BE2C (cell line): ENCODE data around the gene DCAF11.

Source experiments
- DNase-seq: peaks from one replicate; pipeline ENCODE4 v3.0.0-alpha.2; 2020
- H3K27me3 ChIP-seq: fragments of 250-450 bp; sonication (Bioruptor Pico); 2 replicates; pipeline ENCODE4 v1.5.1; 2020; ENCODE audit warnings: mild to moderate bottlenecking
- H3K36me3 ChIP-seq: fragments of 250-450 bp; sonication (Bioruptor Pico); 2 replicates; pipeline ENCODE4 v1.5.1; 2020; ENCODE audit warnings: mild to moderate bottlenecking
- H3K4me1 ChIP-seq: fragments of 250-450 bp; sonication (Bioruptor Pico); 2 replicates; pipeline ENCODE4 v1.5.1; 2020
- H3K4me3 ChIP-seq: 2 replicates; pipeline ENCODE4 v1.5.1; 2011; ENCODE audit warnings: low read depth, low read length
- H3K9me3 ChIP-seq: fragments of 250-450 bp; sonication (Bioruptor Pico); 2 replicates; pipeline ENCODE4 v1.5.1; 2020
- CTCF ChIP-seq: IDR thresholded peaks from 2 replicates; pipeline ENCODE4 v1.5.1; 2012; ENCODE audit warnings: mild to moderate bottlenecking, low read depth, low read length

The DCAF11 gene

GRCh38 chr14:24150567-24150966, 36.0 kb downstream of the DCAF11 start:
- Histone ChIP-seq H3K4me3 (no peak overlapping the region), H3K4me1 (no peaks in the 10 kb centered on the region), H3K27me3 (no peaks in the 10 kb centered on the region), H3K9me3 (no peaks in the 10 kb centered on the region), H3K36me3 (peaks cover 52% of the 10 kb centered on the region)
- no peak for TF ChIP-seq CTCF
- no peak for DNase-seq

GRCh38 chr14:24150993-24151392, 36.4 kb downstream of the DCAF11 start:
- TF ChIP-seq CTCF = no peak
- DNase-seq = no peak
- Histone ChIP-seq H3K4me3 (no peak overlapping the region), H3K4me1 (no peaks in the 10 kb centered on the region), H3K9me3 (no peaks in the 10 kb centered on the region), H3K27me3 (no peaks in the 10 kb centered on the region), H3K36me3 (peaks cover 56% of the 10 kb centered on the region)

- H3K36me3 ChIP-seq = peaks cover 59% of the 10 kb centered on the region
- no peak for DNase-seq
Observed at GRCh38 chr14:24151404-24152080, 37.0 kb downstream of the DCAF11 start.

GRCh38 chr14:24155100-24155499, 40.5 kb downstream of the DCAF11 start:
- no peak for DNase-seq
- peaks cover 66% of the 10 kb centered on the region for H3K36me3 ChIP-seq
- TF ChIP-seq CTCF = no peak
- no peaks in the 10 kb centered on the region for H3K9me3 ChIP-seq
- H3K4me3 ChIP-seq = no peak overlapping the region
- H3K4me1 ChIP-seq = no peaks in the 10 kb centered on the region
- H3K27me3 ChIP-seq = no peaks in the 10 kb centered on the region

More at GRCh38 chr14:24151404-24152080, 37.0 kb downstream of the DCAF11 start:
- Histone ChIP-seq H3K4me3 (no peak overlapping the region), H3K27me3 (no peaks in the 10 kb centered on the region), H3K9me3 (no peaks in the 10 kb centered on the region), H3K4me1 (no peaks in the 10 kb centered on the region)
- no peak for TF ChIP-seq CTCF

- H3K36me3 ChIP-seq = peaks cover 51% of the 10 kb centered on the region
- H3K27me3 ChIP-seq = no peaks in the 10 kb centered on the region
- no peak for DNase-seq
- peaks cover 8% of the 10 kb centered on the region for H3K4me1 ChIP-seq
- H3K4me3 ChIP-seq = no peak overlapping the region
- no peaks in the 10 kb centered on the region for H3K9me3 ChIP-seq
- no peak for TF ChIP-seq CTCF
Observed at GRCh38 chr14:24156840-24157239, 42.3 kb downstream of the DCAF11 start.

- no peak for DNase-seq
- no peaks in the 10 kb centered on the region for H3K27me3 ChIP-seq
- no peak for TF ChIP-seq CTCF
- H3K9me3 ChIP-seq = no peaks in the 10 kb centered on the region
- H3K4me1 ChIP-seq = peaks cover 8% of the 10 kb centered on the region
- peaks cover 47% of the 10 kb centered on the region for H3K36me3 ChIP-seq
- no peak overlapping the region for H3K4me3 ChIP-seq
Observed at GRCh38 chr14:24157331-24157730, 42.8 kb downstream of the DCAF11 start.
